Liver (tissue), 9 donors: Measurements from ENCODE around the gene ADTRP. TPM values are rescaled to one million over a fixed set of nuclear protein-coding genes. Genes with fewer than 3 reads are reported as not detected.

Experiments used
- DNase-seq: peaks from one replicate; pipeline ENCODE4 v3.0.0-alpha.2; 2017; ENCODE audit warnings: low spot score
- H3K27ac ChIP-seq, 2 donors: one replicate each; pipeline ENCODE4 v1.7.0; 2013; ENCODE audit warnings: inconsistent platforms in 2 of 2, low read length in 2 of 2, control low read depth in 1 of 2, low read depth in 1 of 2, mild to moderate bottlenecking in 1 of 2
- H3K27me3 ChIP-seq, 4 donors: one replicate each; pipeline versions ENCODE4 v1.6.1 to v1.7.0; 2013; ENCODE audit warnings: low read length in 3 of 4, inconsistent platforms in 1 of 4, mild to moderate bottlenecking in 1 of 4, moderate library complexity in 1 of 4; ENCODE audit not compliant: control insufficient read depth in 4 of 4, insufficient read depth in 4 of 4
- H3K36me3 ChIP-seq, 4 donors: one replicate each; pipeline versions ENCODE4 v1.6.1 to v1.7.0; 2013; ENCODE audit warnings: low read length in 3 of 4, mild to moderate bottlenecking in 3 of 4, low read depth in 1 of 4, moderate library complexity in 1 of 4; ENCODE audit not compliant: control insufficient read depth in 4 of 4, insufficient read depth in 3 of 4
- H3K4me1 ChIP-seq, 4 donors: one replicate each; pipeline versions ENCODE4 v1.6.1 to v1.7.0; 2013; ENCODE audit warnings: low read length in 3 of 4, mild to moderate bottlenecking in 3 of 4, moderate library complexity in 1 of 4; ENCODE audit not compliant: control insufficient read depth in 4 of 4, insufficient read depth in 4 of 4
- H3K4me3 ChIP-seq, 3 donors: one replicate each; pipeline versions ENCODE4 v1.6.1 to v1.7.0; 2013; ENCODE audit warnings: low read length in 3 of 3, control low read depth in 1 of 3, low read depth in 1 of 3, mild to moderate bottlenecking in 1 of 3
- H3K9ac ChIP-seq, 2 donors: one replicate each; pipeline ENCODE4 v1.7.0; 2013; ENCODE audit warnings: low read length in 2 of 2, mild to moderate bottlenecking in 2 of 2, moderate library complexity in 2 of 2, control low read depth in 1 of 2, low read depth in 1 of 2
- H3K9me3 ChIP-seq, 4 donors: one replicate each; pipeline versions ENCODE4 v1.6.1 to v1.7.0; 2013; ENCODE audit warnings: low read length in 3 of 4; ENCODE audit not compliant: control insufficient read depth in 4 of 4
- ATF3 ChIP-seq: IDR thresholded peaks from 2 replicates; pipeline ENCODE4 v1.6.1; 2016; ENCODE audit warnings: antibody characterized with exemption
- CTCF ChIP-seq: fragments of 150-350 bp; IDR thresholded peaks from 2 replicates; pipeline ENCODE4 v1.5.1; 2017; ENCODE audit warnings: improper control_type of control experiment, low read depth, low read length; ENCODE audit not compliant: missing input control
- EGR1 ChIP-seq, 2 donors: IDR thresholded peaks; 2 replicates each; pipeline ENCODE4 v1.6.1; 2016 to 2018; ENCODE audit warnings: antibody characterized with exemption in 2 of 2, low read depth in 2 of 2
- FOXA1 ChIP-seq: IDR thresholded peaks from 2 replicates; pipeline ENCODE4 v1.6.1; 2016; ENCODE audit warnings: antibody characterized with exemption
- FOXA2 ChIP-seq: IDR thresholded peaks from 2 replicates; pipeline ENCODE4 v1.6.1; 2016; ENCODE audit warnings: antibody characterized with exemption
- GABPA ChIP-seq, 2 donors: IDR thresholded peaks in 1 of 2; conservative IDR thresholded peaks in 1 of 2; 2 replicates each; pipeline ENCODE4 v1.6.1; 2016; ENCODE audit warnings: antibody characterized with exemption in 2 of 2, mild to moderate bottlenecking in 1 of 2, moderate library complexity in 1 of 2
- HNF4A ChIP-seq, 2 donors: conservative IDR thresholded peaks; 2 replicates each; pipeline ENCODE4 v1.6.1; 2016; ENCODE audit warnings: antibody characterized with exemption in 2 of 2, mild to moderate bottlenecking in 2 of 2
- HNF4G ChIP-seq: IDR thresholded peaks from 2 replicates; pipeline ENCODE4 v1.6.1; 2016; ENCODE audit warnings: antibody characterized with exemption
- JUND ChIP-seq, 2 donors: IDR thresholded peaks; 2 replicates each; pipeline ENCODE4 v1.6.1; 2016; ENCODE audit warnings: antibody characterized with exemption in 2 of 2
- MAX ChIP-seq: IDR thresholded peaks from 2 replicates; pipeline ENCODE4 v1.6.1; 2016; ENCODE audit warnings: antibody characterized with exemption
- NR2F2 ChIP-seq: IDR thresholded peaks from 2 replicates; pipeline ENCODE4 v1.6.1; 2016; ENCODE audit warnings: antibody characterized with exemption
- RAD21 ChIP-seq, 2 donors: IDR thresholded peaks; 2 replicates each; pipeline ENCODE4 v1.6.1; 2016; ENCODE audit warnings: antibody characterized with exemption in 2 of 2, mild to moderate bottlenecking in 2 of 2
- REST ChIP-seq: IDR thresholded peaks from 2 replicates; pipeline ENCODE4 v1.6.1; 2016; ENCODE audit warnings: antibody characterized with exemption, mild to moderate bottlenecking
- RXRA ChIP-seq, 2 donors: IDR thresholded peaks; 2 replicates each; pipeline ENCODE4 v1.6.1; 2017 to 2018; ENCODE audit warnings: antibody characterized with exemption in 2 of 2, mild to moderate bottlenecking in 1 of 2
- SP1 ChIP-seq: IDR thresholded peaks from 2 replicates; pipeline ENCODE4 v1.6.1; 2018; ENCODE audit warnings: antibody characterized with exemption, mild to moderate bottlenecking
- TAF1 ChIP-seq: conservative IDR thresholded peaks from 2 replicates; pipeline ENCODE4 v1.6.1; 2016; ENCODE audit warnings: antibody characterized with exemption, mild to moderate bottlenecking
- YY1 ChIP-seq: IDR thresholded peaks from 2 replicates; pipeline ENCODE4 v1.6.1; 2016; ENCODE audit warnings: antibody characterized with exemption, mild to moderate bottlenecking
- ZBTB33 ChIP-seq: IDR thresholded peaks from 2 replicates; pipeline ENCODE4 v1.6.1; 2016; ENCODE audit warnings: antibody characterized with exemption
- WGBS: extraction: QIAGEN DNeasy Blood & Tissue Kit; methylation state at CpG from one replicate; pipeline ENCODE4 v1.1.7; 2013; 5-methylcytosine and 5-hydroxymethylcytosine counted together
- polyA plus RNA-seq, 2 donors: library from polyadenylated mRNA; stranded (reverse) in 1 of 2; unstranded in 1 of 2; fragments of 200-250 nt in 1 of 2; fragments of >200 nt in 1 of 2; fragmentation: Nextera tagmentation in 1 of 2; extraction: Ambion mirVana in 1 of 2; gene quantifications; one replicate each; pipeline versions ENCODE4 v1.2.1 to v1.2.3, GENCODE V29; 2013 to 2015
- total RNA-seq, 2 donors: library from RNA; depleted of rRNA; stranded (reverse); fragments of >200 nt; gene quantifications; one replicate each; pipeline ENCODE4 v1.2.3, GENCODE V29; 2014
- donor health status: healthy.
- donor health status: healthy.
- donor health status: healthy.
- donor health status: healthy.
- donor health status: healthy.

The ADTRP gene
- total and polyA plus RNA-seq, 4 donors, result 0.21 to 2.0 (median 0.50) TPM; not detected in 1

GRCh38 chr6:11785774-11786579 lies 7.4 kb upstream of the ADTRP start:
- Histone ChIP-seq H3K27ac (no peak overlapping the region), H3K9me3 (no peaks in the 10 kb centered on the region), H3K4me1 (no peaks in the 10 kb centered on the region), H3K4me3 (no peak overlapping the region), H3K36me3 (no peaks in the 10 kb centered on the region), H3K9ac (no peak overlapping the region), H3K27me3 (no peaks in the 10 kb centered on the region)
- TF ChIP-seq EGR1 (IDR thresholded peaks at IDR 0.05; ENCODE audit: low read depth in 2 of 2) (no peak), CTCF (no peak), REST (no peak), FOXA1 (no peak), HNF4A (conservative IDR thresholded peaks at IDR 0.05) (no peak), GABPA (IDR thresholded peaks at IDR 0.05 in 1 of 2, conservative IDR thresholded peaks at IDR 0.05 in 1 of 2) (no peak), FOXA2 (no peak), NR2F2 (no peak), ZBTB33 (no peak), JUND (IDR thresholded peaks at IDR 0.05) (no peak), RAD21 (IDR thresholded peaks at IDR 0.05) (no peak), RXRA (IDR thresholded peaks at IDR 0.05) (no peak), SP1 (no peak), TAF1 (no peak), MAX (no peak), HNF4G (no peak), YY1 (no peak), ATF3 (no peak)
- WGBS, result 65% methylated on average over 14 of the region's 14 CpGs
- DNase-seq, result no peak
